Right forelimb (tissue), 1 donor: ENCODE data around the gene TUBA4B.
A peak's percentile ranks its signal among the peaks of the same experiment; 100 is the strongest.
"Not testable (repeated sequence)": the region's sequence is repeated elsewhere in the genome, so short reads cannot be mapped to it uniquely, and the experiment has no call there.

Source experiments
- DNase-seq: peaks from one replicate; pipeline ENCODE4 v3.0.0-alpha.2; 2018

Gene TUBA4B

GRCh38 chr2:219277703-219278654 is 24.9 kb downstream of the TUBA4B start:
- DNase-seq: peak; percentile 88

- DNase-seq: no peak
These were observed 25.7 kb downstream of the TUBA4B start for GRCh38 chr2:219278655-219279150.

DNA sequence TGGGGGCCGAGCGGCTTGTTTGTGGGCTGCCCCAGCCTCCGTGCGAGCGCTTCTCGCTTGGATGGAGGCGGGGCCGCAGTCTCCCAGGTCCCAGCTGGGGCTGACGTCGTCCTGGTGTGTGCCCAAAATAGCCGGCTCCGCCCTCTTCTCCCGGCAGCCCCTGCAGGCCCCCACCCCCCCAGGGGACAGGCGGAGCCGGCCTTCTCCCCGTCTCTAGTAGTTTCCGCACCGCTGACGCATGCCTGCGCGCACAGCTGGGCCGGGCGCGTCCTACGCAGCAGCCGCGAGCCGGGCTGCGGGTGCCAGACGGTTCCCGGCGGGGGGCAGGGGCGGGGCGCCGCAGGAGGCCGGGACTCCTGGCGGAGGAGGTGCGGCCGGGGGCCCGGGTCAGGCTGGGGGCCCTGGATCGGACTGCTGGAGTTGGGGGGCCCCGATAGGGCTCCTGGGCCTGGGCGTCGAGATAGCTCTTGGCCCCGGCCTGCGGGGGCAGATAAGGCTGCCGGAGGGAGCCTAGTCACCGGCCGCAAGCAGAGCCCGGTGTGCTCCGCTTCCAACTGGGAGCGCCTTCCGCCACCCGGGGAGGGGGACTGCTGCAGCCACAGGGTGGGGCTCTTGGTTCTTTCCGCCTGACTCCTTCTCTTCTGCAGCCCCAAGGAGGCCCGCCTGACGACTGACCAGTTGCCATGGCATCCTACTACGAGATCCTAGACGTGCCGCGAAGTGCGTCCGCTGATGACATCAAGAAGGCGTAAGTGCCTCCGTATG is 26.3 kb downstream of the TUBA4B start, which contains the start of gene DNAJB2:
Gene DNAJB2, plus strand, starts transcription at position 216 of the 765 bp plus-strand sequence. Its CDS starts 468 bp downstream, at position 684.
- peak; percentile 99 for DNase-seq

DNA sequence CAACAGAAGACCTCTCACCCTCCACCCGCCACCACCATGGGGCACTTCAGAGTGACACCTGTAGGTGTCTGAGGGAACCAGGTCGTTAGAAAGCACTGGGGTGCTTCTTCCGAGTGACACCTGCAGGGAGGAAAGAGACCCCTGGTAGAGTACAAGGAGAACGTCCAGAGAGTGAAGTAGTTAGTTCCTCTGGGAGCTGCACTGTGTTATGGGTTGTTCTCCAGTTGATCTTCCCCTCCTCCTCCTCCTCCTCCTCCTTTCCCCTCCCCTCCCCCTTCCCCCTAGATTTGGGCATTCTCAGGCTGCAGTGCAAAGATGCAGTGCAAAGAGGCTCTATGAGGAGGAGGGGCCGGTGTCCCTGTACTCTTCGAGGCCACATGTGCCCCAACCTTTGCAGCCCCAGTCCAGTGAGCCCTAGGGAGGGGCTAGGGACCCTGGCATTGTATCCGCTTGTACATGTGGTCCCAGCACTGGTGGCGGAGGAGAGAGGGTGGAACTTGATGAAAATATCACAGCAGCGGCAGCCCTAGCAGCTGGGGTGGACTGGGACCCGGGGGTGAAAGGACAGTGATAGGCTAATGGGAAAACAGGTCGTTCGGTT is 27.0 kb downstream of the TUBA4B start:
- DNase-seq: no peak

GRCh38 chr2:219280651-219281050 is 27.6 kb downstream of the TUBA4B start:
- DNase-seq: no peak

DNA sequence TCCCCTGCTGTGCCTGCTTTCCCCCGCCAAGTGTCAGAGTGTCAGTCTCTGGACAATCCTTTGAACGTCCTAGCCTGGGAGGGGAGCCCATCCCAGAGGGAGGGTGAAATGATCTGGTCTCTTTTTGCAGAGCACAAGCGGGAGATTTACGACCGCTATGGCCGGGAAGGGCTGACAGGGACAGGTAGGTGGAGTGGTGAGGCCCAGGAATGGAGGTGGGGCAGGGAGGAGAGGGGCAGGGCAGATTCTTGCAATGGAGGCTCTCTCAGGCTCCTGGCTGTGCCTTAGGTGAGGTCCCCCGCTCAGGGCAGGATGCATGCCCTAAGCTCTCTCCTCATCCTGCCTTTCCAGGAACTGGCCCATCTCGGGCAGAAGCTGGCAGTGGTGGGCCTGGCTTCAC is 28.5 kb downstream of the TUBA4B start:
- DNase-seq: no peak

- no peak for DNase-seq
These were observed 29.3 kb downstream of the TUBA4B start for GRCh38 chr2:219282375-219282774.

DNA sequence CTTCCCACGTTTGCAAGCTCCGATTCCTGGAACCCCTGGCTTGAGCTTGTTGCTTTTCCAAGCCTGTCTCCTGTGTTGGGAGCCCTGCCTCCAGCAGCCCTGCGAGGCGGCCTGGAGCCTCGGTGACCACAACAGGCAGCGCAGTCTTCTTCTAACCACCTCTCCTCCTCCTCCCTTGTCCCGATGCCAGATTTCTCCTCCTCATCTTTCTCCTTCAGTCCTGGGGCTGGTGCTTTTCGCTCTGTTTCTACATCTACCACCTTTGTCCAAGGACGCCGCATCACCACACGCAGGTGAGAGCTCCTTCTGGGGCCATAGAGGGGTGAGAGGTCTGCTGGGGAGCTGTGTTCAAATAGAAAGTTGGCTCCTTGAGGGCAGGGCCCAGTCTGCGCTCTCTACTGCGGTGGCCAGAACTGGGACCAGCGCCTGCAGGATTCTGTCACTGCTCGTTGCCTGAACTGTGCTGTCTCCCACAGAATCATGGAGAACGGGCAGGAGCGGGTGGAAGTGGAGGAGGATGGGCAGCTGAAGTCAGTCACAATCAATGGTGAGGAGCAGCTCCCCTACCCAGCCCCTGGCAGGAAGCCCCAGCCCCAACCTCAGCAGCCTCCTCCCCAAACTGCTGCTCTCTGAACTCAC is 30.0 kb downstream of the TUBA4B start:
- no peak for DNase-seq

DNA sequence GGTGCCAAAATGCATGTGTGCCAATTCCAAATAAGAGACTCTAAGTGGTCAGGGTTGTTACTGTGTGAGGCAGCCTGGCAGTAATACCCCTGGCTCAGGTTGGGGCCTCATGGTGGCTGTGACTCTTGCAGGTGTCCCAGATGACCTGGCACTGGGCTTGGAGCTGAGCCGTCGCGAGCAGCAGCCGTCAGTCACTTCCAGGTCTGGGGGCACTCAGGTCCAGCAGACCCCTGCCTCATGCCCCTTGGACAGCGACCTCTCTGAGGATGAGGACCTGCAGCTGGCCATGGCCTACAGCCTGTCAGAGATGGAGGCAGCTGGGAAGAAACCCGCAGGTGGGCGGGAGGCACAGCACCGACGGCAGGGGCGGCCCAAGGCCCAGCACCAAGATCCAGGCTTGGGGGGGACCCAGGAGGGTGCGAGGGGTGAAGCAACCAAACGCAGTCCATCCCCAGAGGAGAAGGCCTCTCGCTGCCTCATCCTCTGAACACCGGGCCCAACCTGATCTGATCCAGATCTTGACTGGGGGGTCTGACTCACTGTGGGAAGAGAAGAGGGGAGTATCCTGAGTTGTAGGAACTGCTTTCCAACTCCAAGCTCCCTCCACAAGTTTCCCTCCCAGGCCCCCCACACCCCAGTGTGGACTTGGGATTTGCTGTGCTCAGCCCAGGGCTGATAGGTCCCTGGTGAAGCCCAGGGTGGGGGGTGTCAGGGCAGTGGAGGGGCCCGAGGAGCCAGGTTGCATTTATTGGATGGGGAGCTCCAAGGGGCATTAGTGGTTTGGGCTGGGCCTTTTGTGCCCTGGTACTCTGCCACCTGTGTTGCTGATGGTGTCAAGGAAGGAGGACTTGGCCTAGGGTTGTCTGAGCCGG is 31.7 kb downstream of the TUBA4B start:
- DNase-seq: no peak

- DNase-seq: no peak
These were observed 32.3 kb downstream of the TUBA4B start for GRCh38 chr2:219285373-219285735.

- peak; percentile 78 for DNase-seq
These were observed 32.9 kb downstream of the TUBA4B start for GRCh38 chr2:219285894-219286425.

GRCh38 chr2:219286436-219287115 is 33.5 kb downstream of the TUBA4B start:
- DNase-seq: no peak

GRCh38 chr2:219287116-219287440 is 34.0 kb downstream of the TUBA4B start:
- DNase-seq: not testable (repeated sequence)

DNA sequence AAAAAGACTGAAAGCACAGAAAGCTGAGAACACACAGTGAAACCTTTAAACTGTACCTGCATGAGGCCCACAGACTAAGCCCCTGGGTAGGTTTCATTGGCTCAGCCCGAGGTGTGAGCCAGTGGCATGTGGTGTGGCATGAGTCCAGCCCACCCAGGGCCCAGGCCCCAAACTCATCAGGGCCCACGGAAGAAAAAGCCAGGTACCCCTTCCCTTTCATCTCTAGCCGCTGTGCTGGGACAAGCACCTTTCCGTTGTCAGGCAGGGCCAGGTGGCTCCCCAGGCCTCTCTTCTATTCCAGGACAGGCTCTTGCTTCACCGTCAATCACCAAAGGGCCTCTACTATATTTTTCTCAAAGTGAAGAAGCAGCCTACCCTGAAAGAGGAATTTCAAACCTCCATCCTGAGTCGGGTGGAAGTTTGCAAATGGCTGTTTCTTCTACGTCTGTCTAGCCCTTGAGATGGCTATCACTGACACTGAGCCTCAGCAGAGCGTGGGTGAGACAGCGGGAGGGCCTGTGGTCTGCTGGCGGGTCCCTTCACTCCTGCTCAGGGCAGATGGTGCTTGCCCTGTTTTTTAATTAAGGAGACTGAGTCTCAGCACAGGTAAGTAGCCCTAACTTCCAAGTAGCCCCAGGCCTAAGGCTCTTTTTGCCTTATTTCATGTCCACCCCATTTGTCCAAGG is 34.7 kb downstream of the TUBA4B start:
- DNase-seq: no peak

GRCh38 chr2:219289195-219289536 is 36.1 kb downstream of the TUBA4B start:
- DNase-seq: no peak

DNA sequence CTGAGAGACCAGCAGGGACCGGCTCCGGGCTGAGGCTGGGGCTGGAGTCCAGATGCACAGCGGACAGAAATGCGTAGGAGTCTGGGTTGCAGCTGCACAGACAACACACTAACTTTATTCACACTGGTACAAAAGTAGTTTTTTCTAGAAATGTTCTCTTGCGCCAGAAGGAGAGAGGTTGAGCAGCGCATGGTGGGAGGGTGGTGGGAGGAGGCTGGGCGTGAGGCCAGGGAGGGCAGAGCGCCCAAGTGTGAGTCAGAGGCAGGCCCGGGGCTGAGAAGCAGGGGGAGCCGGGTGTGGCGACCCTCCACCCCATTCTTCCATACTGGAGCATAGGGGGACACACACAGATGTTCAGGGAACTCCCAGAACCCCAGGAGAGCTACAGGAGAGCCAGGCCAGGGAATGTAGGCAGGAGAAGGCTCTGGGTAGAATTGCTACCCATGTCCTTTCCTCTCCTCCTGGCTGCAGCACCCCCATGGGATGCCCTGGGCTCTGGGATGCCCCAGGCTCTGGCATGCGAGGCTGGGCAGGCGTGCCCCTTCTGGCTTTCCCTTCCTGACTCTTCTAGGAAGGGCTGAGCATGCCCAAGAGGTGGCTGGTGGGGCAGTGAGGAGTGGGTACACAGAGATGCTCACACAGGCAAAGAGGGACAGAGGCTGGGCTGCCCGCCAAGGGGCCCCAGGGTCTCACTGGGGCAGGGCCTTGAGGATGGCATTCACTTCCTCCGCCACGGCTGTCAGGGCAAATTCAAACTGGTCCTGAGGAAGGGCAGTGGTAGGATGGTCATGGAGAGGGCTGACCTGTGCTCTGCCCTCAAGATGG is 36.7 kb downstream of the TUBA4B start:
- peak; percentile 92 for DNase-seq

DNA sequence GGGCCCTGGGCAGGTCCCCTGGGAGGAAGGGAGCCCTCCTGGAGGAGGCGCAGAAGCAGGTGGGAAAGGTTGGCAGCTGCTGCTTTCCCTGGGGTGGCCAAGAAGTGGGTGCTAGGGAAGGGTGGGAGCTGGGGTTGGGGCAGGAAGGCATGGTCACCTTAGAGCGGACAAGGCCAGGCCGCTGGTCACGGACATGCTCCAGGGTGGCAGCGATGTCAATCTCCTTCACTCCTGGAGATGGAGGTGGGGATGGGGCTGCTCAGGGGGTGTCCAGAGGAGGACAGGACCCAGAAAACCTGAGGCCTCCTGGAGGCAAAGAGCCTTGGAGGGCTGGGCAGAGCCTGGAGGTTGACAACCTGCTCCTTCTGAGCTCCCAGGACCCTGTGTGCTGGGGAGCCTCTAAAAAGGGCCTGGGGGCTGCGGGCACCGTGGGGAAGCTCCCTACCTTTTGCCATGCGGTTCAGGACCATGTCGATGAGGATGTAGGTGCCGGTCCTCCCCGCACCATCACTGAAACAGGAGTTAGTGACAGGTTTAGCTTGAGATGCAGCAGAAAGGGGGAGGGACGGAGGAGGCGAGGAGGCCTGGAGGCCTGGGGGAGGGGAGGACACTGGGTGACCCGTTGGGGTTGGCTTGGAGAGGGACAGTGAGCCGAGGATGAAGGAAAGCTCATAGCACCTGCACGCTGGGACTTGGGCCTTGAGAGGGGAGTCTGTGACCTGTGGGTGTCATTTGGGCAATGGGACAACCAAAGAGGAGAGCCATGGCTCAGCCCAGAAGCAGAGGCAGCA is 37.5 kb downstream of the TUBA4B start:
- DNase-seq: no peak

GRCh38 chr2:219291394-219291793 is 38.4 kb downstream of the TUBA4B start:
- DNase-seq: no peak
